Measurements from ENCODE around the gene PTPRG. TPM values are rescaled to one million over a fixed set of nuclear protein-coding genes. Genes with fewer than 3 reads are reported as not detected.

PTPRG gene
- total and polyA plus RNA-seq, 2 experiments from 2014 or later = 24.4 to 131 TPM

DNA sequence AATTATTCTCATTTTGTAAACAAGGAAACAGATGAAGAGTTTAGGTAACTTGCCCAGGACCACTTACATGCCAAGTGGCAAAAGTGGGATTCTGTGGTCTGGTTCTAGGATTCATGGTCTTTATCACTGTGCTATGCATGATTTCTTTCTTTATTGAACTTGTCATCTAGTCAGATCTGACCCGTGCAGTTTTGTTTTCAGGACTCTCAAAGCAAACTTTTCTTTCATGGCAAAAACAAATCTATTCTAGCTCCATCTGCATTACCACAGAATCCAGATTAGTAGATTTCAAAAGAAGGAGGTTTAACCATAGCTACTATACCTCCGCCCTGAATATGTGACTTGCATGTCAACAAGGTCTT lies 404.4 kb downstream of the PTPRG start (continued):
- TF ChIP-seq REST (IDR thresholded peaks at IDR 0.05; ENCODE audit: unreplicated experiment) = no peak

GRCh38 chr3:61966200-61966599 lies 404.8 kb downstream of the PTPRG start:
- Histone ChIP-seq H3K27ac (ENCODE audit: low read depth) (peak overlapping the region; percentile 22; the same call in 1 of the 2 replicates), H3K36me3 (ENCODE audit: insufficient read depth) (no peaks in the 10 kb centered on the region), H2AFZ (no peak overlapping the region), H3K27me3 (ENCODE audit: insufficient read depth) (no peaks in the 10 kb centered on the region), H3K79me2 (replicated peaks; ENCODE audit: insufficient read depth) (peaks cover 83% of the 10 kb centered on the region), H3F3A (replicated peaks; ENCODE audit: low read depth) (no peaks in the 10 kb centered on the region), H4K20me1 (replicated peaks; ENCODE audit: insufficient read depth) (peaks cover 5% of the 10 kb centered on the region), H3K4me1 (ENCODE audit: insufficient read depth) (peaks cover 16% of the 10 kb centered on the region), H3K9me2 (ENCODE audit: insufficient read depth) (no peaks in the 10 kb centered on the region), H3K4me3 (no peak overlapping the region), H3K4me2 (peak overlapping the region; percentile 26; the same call in 1 of the 2 replicates)
- peak; percentile 86 for ATAC-seq
- Mint-ChIP-seq H3K36me3 (ENCODE audit: low read depth) (no peaks in the 10 kb centered on the region), H3K27me3 (ENCODE audit: insufficient read depth, low read depth, poor library complexity) (peaks cover 5% of the 10 kb centered on the region), H3K4me3 (no peak overlapping the region), H3K27ac (peak overlapping the region; percentile 39; the same call in 1 of the 2 replicates), H3K9me3 (no peaks in the 10 kb centered on the region), H3K4me1 (peaks cover 30% of the 10 kb centered on the region)
- TF ChIP-seq POLR2AphosphoS5 (IDR thresholded peaks at IDR 0.05; ENCODE audit: low read depth) (no peak), NANOG (IDR thresholded peaks at IDR 0.05; ENCODE audit: borderline replicate concordance) (peak; percentile 11; the same call in 1 of the 2 replicates)
- TF ChIP-seq, protein P1, sequence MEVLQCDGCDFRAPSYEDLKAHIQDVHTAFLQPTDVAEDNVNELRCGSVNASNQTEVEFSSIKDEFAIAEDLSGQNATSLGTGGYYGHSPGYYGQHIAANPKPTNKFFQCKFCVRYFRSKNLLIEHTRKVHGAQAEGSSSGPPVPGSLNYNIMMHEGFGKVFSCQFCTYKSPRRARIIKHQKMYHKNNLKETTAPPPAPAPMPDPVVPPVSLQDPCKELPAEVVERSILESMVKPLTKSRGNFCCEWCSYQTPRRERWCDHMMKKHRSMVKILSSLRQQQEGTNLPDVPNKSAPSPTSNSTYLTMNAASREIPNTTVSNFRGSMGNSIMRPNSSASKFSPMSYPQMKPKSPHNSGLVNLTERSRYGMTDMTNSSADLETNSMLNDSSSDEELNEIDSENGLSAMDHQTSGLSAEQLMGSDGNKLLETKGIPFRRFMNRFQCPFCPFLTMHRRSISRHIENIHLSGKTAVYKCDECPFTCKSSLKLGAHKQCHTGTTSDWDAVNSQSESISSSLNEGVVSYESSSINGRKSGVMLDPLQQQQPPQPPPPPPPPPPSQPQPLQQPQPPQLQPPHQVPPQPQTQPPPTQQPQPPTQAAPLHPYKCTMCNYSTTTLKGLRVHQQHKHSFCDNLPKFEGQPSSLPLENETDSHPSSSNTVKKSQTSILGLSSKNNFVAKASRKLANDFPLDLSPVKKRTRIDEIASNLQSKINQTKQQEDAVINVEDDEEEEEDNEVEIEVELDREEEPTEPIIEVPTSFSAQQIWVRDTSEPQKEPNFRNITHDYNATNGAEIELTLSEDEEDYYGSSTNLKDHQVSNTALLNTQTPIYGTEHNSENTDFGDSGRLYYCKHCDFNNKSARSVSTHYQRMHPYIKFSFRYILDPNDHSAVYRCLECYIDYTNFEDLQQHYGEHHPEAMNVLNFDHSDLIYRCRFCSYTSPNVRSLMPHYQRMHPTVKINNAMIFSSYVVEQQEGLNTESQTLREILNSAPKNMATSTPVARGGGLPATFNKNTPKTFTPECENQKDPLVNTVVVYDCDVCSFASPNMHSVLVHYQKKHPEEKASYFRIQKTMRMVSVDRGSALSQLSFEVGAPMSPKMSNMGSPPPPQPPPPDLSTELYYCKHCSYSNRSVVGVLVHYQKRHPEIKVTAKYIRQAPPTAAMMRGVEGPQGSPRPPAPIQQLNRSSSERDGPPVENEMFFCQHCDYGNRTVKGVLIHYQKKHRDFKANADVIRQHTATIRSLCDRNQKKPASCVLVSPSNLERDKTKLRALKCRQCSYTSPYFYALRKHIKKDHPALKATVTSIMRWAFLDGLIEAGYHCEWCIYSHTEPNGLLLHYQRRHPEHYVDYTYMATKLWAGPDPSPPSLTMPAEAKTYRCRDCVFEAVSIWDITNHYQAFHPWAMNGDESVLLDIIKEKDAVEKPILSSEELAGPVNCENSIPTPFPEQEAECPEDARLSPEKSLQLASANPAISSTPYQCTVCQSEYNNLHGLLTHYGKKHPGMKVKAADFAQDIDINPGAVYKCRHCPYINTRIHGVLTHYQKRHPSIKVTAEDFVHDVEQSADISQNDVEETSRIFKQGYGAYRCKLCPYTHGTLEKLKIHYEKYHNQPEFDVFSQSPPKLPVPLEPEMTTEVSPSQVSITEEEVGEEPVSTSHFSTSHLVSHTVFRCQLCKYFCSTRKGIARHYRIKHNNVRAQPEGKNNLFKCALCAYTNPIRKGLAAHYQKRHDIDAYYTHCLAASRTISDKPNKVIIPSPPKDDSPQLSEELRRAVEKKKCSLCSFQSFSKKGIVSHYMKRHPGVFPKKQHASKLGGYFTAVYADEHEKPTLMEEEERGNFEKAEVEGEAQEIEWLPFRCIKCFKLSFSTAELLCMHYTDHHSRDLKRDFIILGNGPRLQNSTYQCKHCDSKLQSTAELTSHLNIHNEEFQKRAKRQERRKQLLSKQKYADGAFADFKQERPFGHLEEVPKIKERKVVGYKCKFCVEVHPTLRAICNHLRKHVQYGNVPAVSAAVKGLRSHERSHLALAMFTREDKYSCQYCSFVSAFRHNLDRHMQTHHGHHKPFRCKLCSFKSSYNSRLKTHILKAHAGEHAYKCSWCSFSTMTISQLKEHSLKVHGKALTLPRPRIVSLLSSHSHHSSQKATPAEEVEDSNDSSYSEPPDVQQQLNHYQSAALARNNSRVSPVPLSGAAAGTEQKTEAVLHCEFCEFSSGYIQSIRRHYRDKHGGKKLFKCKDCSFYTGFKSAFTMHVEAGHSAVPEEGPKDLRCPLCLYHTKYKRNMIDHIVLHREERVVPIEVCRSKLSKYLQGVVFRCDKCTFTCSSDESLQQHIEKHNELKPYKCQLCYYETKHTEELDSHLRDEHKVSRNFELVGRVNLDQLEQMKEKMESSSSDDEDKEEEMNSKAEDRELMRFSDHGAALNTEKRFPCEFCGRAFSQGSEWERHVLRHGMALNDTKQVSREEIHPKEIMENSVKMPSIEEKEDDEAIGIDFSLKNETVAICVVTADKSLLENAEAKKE (CRISPR knock-in tag; IDR thresholded peaks at IDR 0.05) = peak; percentile 63
- DNase-seq (ENCODE audit: low spot score) = peak; percentile 71

Measured in GM23338 (cell line).